ENCODE measurements around the gene NDUFS8. TPM values are rescaled to one million over a fixed set of nuclear protein-coding genes. Genes with fewer than 3 reads are reported as not detected.

NDUFS8 gene
- total RNA-seq, 4 donors from 2014 or later, result 53.4 to 291 (median 139) TPM

GRCh38 chr11:68052137-68052873 lies 21.8 kb downstream of the NDUFS8 start:
- DNase-seq, result no peak
- Histone ChIP-seq H3K4me3 (no peak overlapping the region), H3K27ac (no peak overlapping the region), H3K27me3 (no peaks in the 10 kb centered on the region), H3K4me1 (no peaks in the 10 kb centered on the region), H3K36me3 (no peaks in the 10 kb centered on the region), H3K9me3 (no peaks in the 10 kb centered on the region)
- intact Hi-C loops (cut with DNase I; ENCODE audit: low total_unique reads), result no loop called here
- TF ChIP-seq POLR2A (IDR thresholded peaks at IDR 0.05) (no peak), CTCF (IDR thresholded peaks at IDR 0.05) (no peak)

DNA sequence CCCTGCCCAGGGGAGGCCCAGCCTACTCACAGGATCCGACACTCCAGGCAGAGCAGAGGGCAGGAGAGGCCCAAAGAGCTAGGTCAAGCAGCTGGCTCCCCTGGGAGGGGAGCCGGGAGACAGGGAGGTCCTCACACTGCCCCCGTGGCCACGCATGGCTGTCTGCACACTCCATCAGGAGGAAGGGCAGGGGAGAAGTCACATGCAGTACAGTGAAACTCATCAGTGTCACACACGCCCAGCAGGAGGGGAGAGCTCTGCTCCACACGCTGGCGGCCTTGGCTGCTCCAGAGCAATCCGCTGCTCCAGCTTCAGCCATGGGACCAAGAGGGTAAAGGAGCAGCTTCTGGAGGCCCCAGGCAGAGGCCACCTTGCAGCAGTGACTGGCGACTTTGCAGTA lies 22.6 kb downstream of the NDUFS8 start:
- intact Hi-C loops (cut with DNase I; ENCODE audit: low total_unique reads), result no loop called here
- no peaks in the 10 kb centered on the region for H3K9me3 ChIP-seq
- TF ChIP-seq CTCF (IDR thresholded peaks at IDR 0.05), result no peak
- no peak for TF ChIP-seq POLR2A (IDR thresholded peaks at IDR 0.05)
- no peak for DNase-seq
- no peaks in the 10 kb centered on the region for H3K27me3 ChIP-seq
- H3K27ac ChIP-seq, result no peak overlapping the region
- no peaks in the 10 kb centered on the region for H3K4me1 ChIP-seq
- no peak overlapping the region for H3K4me3 ChIP-seq
- H3K36me3 ChIP-seq, result no peaks in the 10 kb centered on the region

DNA sequence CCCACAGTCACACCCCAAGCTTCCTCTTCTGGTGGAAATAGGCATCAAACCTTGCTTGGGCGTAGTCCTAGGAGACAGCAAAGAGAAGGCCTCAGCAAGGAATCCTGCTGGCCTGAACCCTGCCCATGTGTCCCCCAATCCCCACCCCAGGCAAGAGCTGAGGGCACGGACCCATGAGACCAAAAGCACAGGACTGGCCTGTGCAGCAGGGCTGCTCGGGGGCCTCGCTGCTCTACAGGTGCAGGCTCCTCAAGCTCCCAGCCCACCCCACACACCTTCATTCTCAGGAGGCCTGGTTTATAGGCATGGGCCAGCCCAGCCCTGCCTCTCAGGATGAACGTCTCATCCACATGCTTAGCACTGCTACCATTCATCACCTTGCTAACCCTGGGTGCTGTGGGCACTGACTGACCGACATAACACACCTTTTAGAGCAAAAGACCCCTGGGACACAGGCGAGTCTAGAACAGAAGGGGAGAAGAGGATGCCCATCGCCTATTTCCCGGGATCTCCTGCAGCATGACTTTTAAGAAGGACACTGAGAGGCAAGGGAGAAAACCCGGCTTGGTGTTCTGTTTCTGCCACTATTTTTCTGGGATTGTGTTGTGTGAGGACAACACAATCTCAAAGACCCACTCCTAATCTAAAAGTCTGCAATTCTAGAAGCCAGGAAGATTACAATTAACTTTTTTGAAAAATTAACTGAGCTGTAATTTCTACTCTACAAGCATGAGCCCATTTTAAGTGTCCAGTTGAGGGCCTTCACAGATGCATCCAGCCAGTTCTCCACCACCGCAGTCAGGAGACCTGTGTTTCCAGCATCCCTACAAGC lies 23.7 kb downstream of the NDUFS8 start:
- Histone ChIP-seq H3K27ac (no peak overlapping the region), H3K27me3 (no peaks in the 10 kb centered on the region), H3K4me3 (no peak overlapping the region), H3K36me3 (no peaks in the 10 kb centered on the region), H3K9me3 (no peaks in the 10 kb centered on the region), H3K4me1 (no peaks in the 10 kb centered on the region)
- intact Hi-C loops (cut with DNase I; ENCODE audit: low total_unique reads), result no loop called here
- DNase-seq, result no peak
- no peak for TF ChIP-seq CTCF (IDR thresholded peaks at IDR 0.05)
- no peak for TF ChIP-seq POLR2A (IDR thresholded peaks at IDR 0.05)

- DNase-seq, result no peak
- intact Hi-C loops (cut with DNase I; ENCODE audit: low total_unique reads), result no loop called here
- Histone ChIP-seq H3K9me3 (no peaks in the 10 kb centered on the region), H3K27me3 (no peaks in the 10 kb centered on the region), H3K36me3 (no peaks in the 10 kb centered on the region), H3K4me3 (no peak overlapping the region), H3K4me1 (no peaks in the 10 kb centered on the region), H3K27ac (no peak overlapping the region)
- no peak for TF ChIP-seq CTCF (IDR thresholded peaks at IDR 0.05)
- no peak for TF ChIP-seq POLR2A (IDR thresholded peaks at IDR 0.05)
Observed at GRCh38 chr11:68056317-68057285, 26.1 kb downstream of the NDUFS8 start.

Data from uterus (tissue), 4 donors.